GM23338 (cell line): Measurements from ENCODE around the gene C10orf105. TPM values are rescaled to one million over a fixed set of nuclear protein-coding genes. Genes with fewer than 3 reads are reported as not detected.

ENCODE experiments used
- ATAC-seq: fragments of 200-7000 bp; cut with Tn5 transposase; 3 replicates; pipeline ENCODE4 v1.9.1; 2020
- DNase-seq: peaks from one replicate; pipeline ENCODE4 v3.0.0-alpha.2; 2015; ENCODE audit warnings: low spot score
- H2AFZ ChIP-seq: fragments of 200-600 bp; sonication (generic); 2 replicates; pipeline ENCODE4 v1.8.0; 2016; ENCODE audit warnings: antibody characterized with exemption, mild to moderate bottlenecking, moderate library complexity
- H3F3A ChIP-seq: fragments of 200-600 bp; sonication (generic); replicated peaks from 2 replicates; pipeline ENCODE4 v1.8.0; 2017; ENCODE audit warnings: antibody characterized with exemption, mixed run types, low read depth
- H3K27ac ChIP-seq: fragments of 200-600 bp; sonication (generic); 2 replicates; pipeline ENCODE4 v1.6.1; 2016; ENCODE audit warnings: low read depth
- H3K27me3 ChIP-seq: fragments of 200-600 bp; sonication (generic); 2 replicates; pipeline ENCODE4 v1.8.0; 2016; ENCODE audit warnings: mild to moderate bottlenecking, mixed run types, moderate library complexity; ENCODE audit not compliant: insufficient read depth
- H3K36me3 ChIP-seq: fragments of 200-600 bp; sonication (generic); 2 replicates; pipeline ENCODE4 v1.8.0; 2016; ENCODE audit warnings: mild to moderate bottlenecking; ENCODE audit not compliant: insufficient read depth
- H3K4me1 ChIP-seq: fragments of 200-600 bp; sonication (generic); 2 replicates; pipeline ENCODE4 v1.8.0; 2016; ENCODE audit warnings: mild to moderate bottlenecking, moderate library complexity; ENCODE audit not compliant: insufficient read depth
- H3K4me2 ChIP-seq: fragments of 200-600 bp; sonication (generic); 2 replicates; pipeline ENCODE4 v1.7.1; 2017; ENCODE audit warnings: mixed run types
- H3K4me3 ChIP-seq: fragments of 200-600 bp; sonication (generic); 2 replicates; pipeline ENCODE4 v1.6.1; 2016; ENCODE audit warnings: mixed run types
- H3K79me2 ChIP-seq: fragments of 200-600 bp; sonication (generic); replicated peaks from 2 replicates; pipeline ENCODE4 v1.8.0; 2017; ENCODE audit warnings: mild to moderate bottlenecking; ENCODE audit not compliant: insufficient read depth
- H3K9me2 ChIP-seq: fragments of 200-600 bp; sonication (generic); 2 replicates; pipeline ENCODE4 v1.8.0; 2017; ENCODE audit not compliant: insufficient read depth
- H4K20me1 ChIP-seq: fragments of 200-600 bp; sonication (generic); replicated peaks from 2 replicates; pipeline ENCODE4 v1.8.0; 2017; ENCODE audit warnings: mild to moderate bottlenecking; ENCODE audit not compliant: insufficient read depth
- H3K27ac Mint-ChIP-seq: 2 replicates; pipeline ENCODE4 v1.8.0; 2020; ENCODE audit warnings: inconsistent platforms, mild to moderate bottlenecking, moderate library complexity, mixed read lengths
- H3K27me3 Mint-ChIP-seq: 3 replicates; pipeline ENCODE4 v1.8.0; 2022; ENCODE audit warnings: low read depth, mild to moderate bottlenecking, moderate library complexity, mixed read lengths, inconsistent platforms; ENCODE audit not compliant: insufficient read depth, poor library complexity
- H3K36me3 Mint-ChIP-seq: 3 replicates; pipeline ENCODE4 v1.8.0; 2021; ENCODE audit warnings: low read depth, mild to moderate bottlenecking, inconsistent platforms, moderate library complexity, mixed read lengths
- H3K4me1 Mint-ChIP-seq: 3 replicates; pipeline ENCODE4 v1.8.0; 2020; ENCODE audit warnings: mild to moderate bottlenecking, inconsistent platforms, mixed read lengths
- H3K4me3 Mint-ChIP-seq: 3 replicates; pipeline ENCODE4 v1.8.0; 2021; ENCODE audit warnings: moderate library complexity, mild to moderate bottlenecking, inconsistent platforms, mixed read lengths
- H3K9me3 Mint-ChIP-seq: 3 replicates; pipeline ENCODE4 v1.8.0; 2020; ENCODE audit warnings: moderate library complexity, mild to moderate bottlenecking, inconsistent platforms, mixed read lengths
- CREB1 ChIP-seq: fragments of 250-450 bp; sonication (Bioruptor Pico); IDR thresholded peaks from 2 replicates; pipeline ENCODE4 v1.5.0; 2020; ENCODE audit warnings: low read depth, mild to moderate bottlenecking, moderate library complexity
- CTCF ChIP-seq, 2 experiments: fragments of 200-600 bp in 1 of 2; sonication (generic) in 1 of 2; conservative IDR thresholded peaks; 2 replicates each; pipeline versions ENCODE4 v1.5.1 to v1.6.1; 2016 to 2017; ENCODE audit warnings: antibody characterized with exemption in 2 of 2, low read depth in 2 of 2, mild to moderate bottlenecking in 2 of 2, moderate library complexity in 1 of 2
- ETS1 ChIP-seq: IDR thresholded peaks from 2 replicates; pipeline ENCODE4 v1.6.1; 2016; ENCODE audit warnings: antibody characterized with exemption
- EZH2 ChIP-seq: fragments of 200-600 bp; sonication (generic); IDR thresholded peaks from one replicate; pipeline ENCODE4 v1.8.0; 2017; ENCODE audit warnings: antibody characterized with exemption, mild to moderate bottlenecking, low read depth; ENCODE audit not compliant: unreplicated experiment
- EZH2phosphoT487 ChIP-seq: fragments of 200-600 bp; sonication (generic); IDR thresholded peaks from one replicate; pipeline ENCODE4 v1.8.1; 2018; ENCODE audit warnings: antibody characterized with exemption; ENCODE audit not compliant: unreplicated experiment
- JUNB ChIP-seq: IDR thresholded peaks from one replicate; pipeline ENCODE4 v1.6.1; 2016; ENCODE audit warnings: antibody characterized with exemption; ENCODE audit not compliant: unreplicated experiment
- NANOG ChIP-seq: IDR thresholded peaks from 2 replicates; pipeline ENCODE4 v1.6.1; 2016; ENCODE audit warnings: antibody characterized with exemption, borderline replicate concordance
- POLR2AphosphoS5 ChIP-seq: IDR thresholded peaks from 2 replicates; pipeline ENCODE4 v1.6.1; 2016; ENCODE audit warnings: antibody characterized with exemption, low read depth
- STAT1 ChIP-seq: IDR thresholded peaks from one replicate; pipeline ENCODE4 v1.6.1; 2016; ENCODE audit warnings: antibody characterized with exemption; ENCODE audit not compliant: unreplicated experiment
- ZNF114 ChIP-seq: fragments of 250-450 bp; sonication (Bioruptor Pico); IDR thresholded peaks from 2 replicates; pipeline ENCODE4 v1.5.0; 2020; ENCODE audit warnings: mild to moderate bottlenecking, moderate library complexity
- ZNF331 ChIP-seq: fragments of 250-450 bp; sonication (Bioruptor Pico); IDR thresholded peaks from 2 replicates; pipeline ENCODE4 v1.5.0; 2020; ENCODE audit warnings: low read depth, mild to moderate bottlenecking, moderate library complexity
- ZNF462 ChIP-seq: fragments of 250-450 bp; sonication (Bioruptor Pico); IDR thresholded peaks from 2 replicates; pipeline ENCODE4 v1.5.0; 2020; ENCODE audit warnings: mild to moderate bottlenecking, moderate library complexity
- polyA plus RNA-seq: library from polyadenylated mRNA; unstranded; fragments of >200 nt; fragmentation: Nextera tagmentation; extraction: Ambion mirVana; gene quantifications from 2 replicates; pipeline ENCODE4 v1.2.1, GENCODE V29; 2016
- total RNA-seq: library from RNA; depleted of rRNA; stranded (reverse); fragments of >200 nt; shearing (Covaris generic); gene quantifications from 2 replicates; pipeline ENCODE4 v1.2.3, GENCODE V29; 2014
- TF ChIP-seq, protein P1 (sequence below): IDR thresholded peaks from one replicate; pipeline ENCODE4 v1.6.1; 2018; ENCODE audit warnings: antibody characterized with exemption; ENCODE audit not compliant: unreplicated experiment

C10orf105 gene
- total and polyA plus RNA-seq, 2 experiments from 2014 or later: 0.15 to 0.17 TPM

DNA sequence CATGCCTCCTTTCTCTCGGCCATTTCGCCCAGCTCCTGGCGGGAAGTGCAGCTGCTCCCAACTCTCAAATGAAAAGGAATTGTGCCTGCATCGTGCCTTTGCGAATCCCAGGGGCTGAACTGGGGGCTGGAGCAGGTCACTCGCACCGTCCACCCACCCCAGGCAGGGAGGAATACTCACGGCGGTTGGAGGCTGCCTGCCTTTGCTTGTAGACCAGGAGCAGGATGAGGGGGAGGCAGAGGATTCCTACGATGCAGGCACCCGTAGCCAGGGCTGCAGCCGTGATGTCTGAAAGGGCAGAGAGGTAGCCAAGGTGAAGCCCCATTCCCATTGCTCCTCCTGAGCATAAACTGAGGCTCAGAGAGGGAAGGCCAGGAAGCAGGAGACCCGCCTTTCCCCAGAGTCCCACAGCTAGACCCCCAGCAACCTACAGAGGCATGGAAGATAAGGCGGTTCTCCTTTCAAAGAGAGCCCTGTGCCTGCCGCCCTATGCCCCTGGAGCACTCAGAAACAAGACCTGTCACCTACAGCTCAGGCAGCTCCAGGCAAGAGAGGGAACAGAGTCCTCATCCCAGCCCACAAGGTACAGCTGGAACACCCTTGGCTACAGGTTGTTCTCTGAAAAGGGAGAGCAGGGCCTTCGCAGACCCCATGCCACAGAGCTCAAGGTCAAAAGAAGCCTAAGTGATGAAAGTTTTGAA, 35.8 kb upstream of the C10orf105 start:
- Histone ChIP-seq H3K36me3 (no peaks in the 10 kb centered on the region), H3K9me2 (no peaks in the 10 kb centered on the region), H3K4me3 (no peak overlapping the region), H3F3A (no peaks in the 10 kb centered on the region), H3K4me2 (no peak overlapping the region), H3K27me3 (no peaks in the 10 kb centered on the region), H4K20me1 (no peaks in the 10 kb centered on the region), H3K4me1 (peaks cover 5% of the 10 kb centered on the region; the same call in 1 of the 2 replicates), H3K27ac (no peak overlapping the region), H2AFZ (no peak overlapping the region), H3K79me2 (no peaks in the 10 kb centered on the region)
- Mint-ChIP-seq H3K4me1 (peaks cover 24% of the 10 kb centered on the region), H3K27ac (no peak overlapping the region), H3K36me3 (no peaks in the 10 kb centered on the region), H3K4me3 (no peak overlapping the region), H3K9me3 (no peaks in the 10 kb centered on the region), H3K27me3 (peaks cover 11% of the 10 kb centered on the region)
- no peak for ATAC-seq
- TF ChIP-seq, protein P1, sequence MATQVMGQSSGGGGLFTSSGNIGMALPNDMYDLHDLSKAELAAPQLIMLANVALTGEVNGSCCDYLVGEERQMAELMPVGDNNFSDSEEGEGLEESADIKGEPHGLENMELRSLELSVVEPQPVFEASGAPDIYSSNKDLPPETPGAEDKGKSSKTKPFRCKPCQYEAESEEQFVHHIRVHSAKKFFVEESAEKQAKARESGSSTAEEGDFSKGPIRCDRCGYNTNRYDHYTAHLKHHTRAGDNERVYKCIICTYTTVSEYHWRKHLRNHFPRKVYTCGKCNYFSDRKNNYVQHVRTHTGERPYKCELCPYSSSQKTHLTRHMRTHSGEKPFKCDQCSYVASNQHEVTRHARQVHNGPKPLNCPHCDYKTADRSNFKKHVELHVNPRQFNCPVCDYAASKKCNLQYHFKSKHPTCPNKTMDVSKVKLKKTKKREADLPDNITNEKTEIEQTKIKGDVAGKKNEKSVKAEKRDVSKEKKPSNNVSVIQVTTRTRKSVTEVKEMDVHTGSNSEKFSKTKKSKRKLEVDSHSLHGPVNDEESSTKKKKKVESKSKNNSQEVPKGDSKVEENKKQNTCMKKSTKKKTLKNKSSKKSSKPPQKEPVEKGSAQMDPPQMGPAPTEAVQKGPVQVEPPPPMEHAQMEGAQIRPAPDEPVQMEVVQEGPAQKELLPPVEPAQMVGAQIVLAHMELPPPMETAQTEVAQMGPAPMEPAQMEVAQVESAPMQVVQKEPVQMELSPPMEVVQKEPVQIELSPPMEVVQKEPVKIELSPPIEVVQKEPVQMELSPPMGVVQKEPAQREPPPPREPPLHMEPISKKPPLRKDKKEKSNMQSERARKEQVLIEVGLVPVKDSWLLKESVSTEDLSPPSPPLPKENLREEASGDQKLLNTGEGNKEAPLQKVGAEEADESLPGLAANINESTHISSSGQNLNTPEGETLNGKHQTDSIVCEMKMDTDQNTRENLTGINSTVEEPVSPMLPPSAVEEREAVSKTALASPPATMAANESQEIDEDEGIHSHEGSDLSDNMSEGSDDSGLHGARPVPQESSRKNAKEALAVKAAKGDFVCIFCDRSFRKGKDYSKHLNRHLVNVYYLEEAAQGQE: no peak
- TF ChIP-seq ZNF114 (CRISPR knock-in tag): no peak
- TF ChIP-seq STAT1: no peak
- TF ChIP-seq ZNF462 (CRISPR knock-in tag): no peak
- no peak for TF ChIP-seq NANOG
- no peak for TF ChIP-seq CREB1 (CRISPR knock-in tag)
- no peak for TF ChIP-seq CTCF (conservative IDR thresholded peaks at IDR 0.05; ENCODE audit: low read depth in 2 of 2)
- no peak for TF ChIP-seq ZNF331 (CRISPR knock-in tag)
- TF ChIP-seq EZH2: no peak
- no peak for TF ChIP-seq JUNB
- TF ChIP-seq ETS1: no peak
- no peak for TF ChIP-seq POLR2AphosphoS5
- TF ChIP-seq EZH2phosphoT487: no peak
- DNase-seq: no peak
